HG03196 (cell line): Measurements from ENCODE around the gene PMM1.
"Not testable (repeated sequence)": the region's sequence is repeated elsewhere in the genome, so short reads cannot be mapped to it uniquely, and the experiment has no call there.

Source experiments
- ATAC-seq: cut with Tn5 transposase; IDR thresholded peaks from one replicate; pipeline ENCODE4 v1.9.1; 2021; ENCODE audit not compliant: unreplicated experiment

PMM1 gene

DNA sequence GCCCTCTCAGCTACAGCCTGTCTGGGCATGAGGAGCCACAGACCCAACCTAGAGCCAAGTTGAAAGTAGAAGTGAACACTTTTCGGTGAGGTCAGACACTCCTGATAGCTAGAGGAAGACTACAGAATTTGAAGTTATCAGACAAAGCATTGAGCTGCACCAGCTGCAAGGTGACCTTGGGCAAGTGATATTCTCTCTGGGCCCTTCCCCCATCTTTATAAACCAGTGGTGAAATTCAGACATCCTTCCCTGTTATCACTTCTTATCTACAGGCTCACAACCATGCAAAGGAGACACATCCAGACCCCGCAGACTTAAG, 8.0 kb upstream of the PMM1 start:
- ATAC-seq = no peak

DNA sequence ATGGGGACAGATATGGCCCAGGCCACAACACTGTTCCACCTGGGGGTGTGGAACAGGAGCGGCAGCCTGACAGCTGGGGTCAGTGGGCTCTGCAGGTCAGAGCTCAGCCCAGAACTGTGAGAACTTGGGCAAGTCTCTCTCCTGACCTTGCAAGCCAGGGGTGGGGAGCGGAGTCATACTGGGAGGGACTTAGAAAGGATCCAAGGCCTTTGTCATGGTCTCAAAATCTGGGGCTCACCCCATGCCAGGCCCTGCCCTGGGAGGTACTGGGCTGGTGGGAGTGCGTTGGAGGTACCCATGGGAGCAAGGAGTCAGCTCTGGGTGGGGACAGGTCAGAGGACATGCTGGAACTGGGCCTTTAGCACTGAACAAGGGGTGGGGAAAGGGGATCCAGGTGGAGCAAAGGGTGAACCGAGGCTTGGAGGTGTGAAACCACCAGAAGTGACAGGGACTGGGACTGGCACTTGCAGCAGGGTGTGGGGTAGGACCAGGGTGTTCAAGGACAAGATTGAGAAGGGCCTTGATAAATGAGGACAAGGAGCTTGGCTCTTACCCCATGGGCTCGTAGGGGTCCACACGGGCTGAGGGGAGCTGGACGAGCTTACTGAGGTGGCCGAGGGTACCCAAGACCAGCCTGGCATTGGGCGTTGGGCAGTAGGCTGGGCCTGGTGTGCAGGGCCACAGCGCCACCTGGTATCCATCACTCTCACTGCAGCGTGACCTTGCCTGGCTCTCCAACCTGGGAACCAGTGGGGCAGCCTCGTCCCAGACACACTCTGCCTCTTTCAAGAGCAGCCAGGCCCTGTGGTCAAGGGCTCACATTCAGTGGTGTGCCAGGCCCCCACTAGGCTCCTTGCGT, 7.4 kb upstream of the PMM1 start:
- ATAC-seq = no peak

DNA sequence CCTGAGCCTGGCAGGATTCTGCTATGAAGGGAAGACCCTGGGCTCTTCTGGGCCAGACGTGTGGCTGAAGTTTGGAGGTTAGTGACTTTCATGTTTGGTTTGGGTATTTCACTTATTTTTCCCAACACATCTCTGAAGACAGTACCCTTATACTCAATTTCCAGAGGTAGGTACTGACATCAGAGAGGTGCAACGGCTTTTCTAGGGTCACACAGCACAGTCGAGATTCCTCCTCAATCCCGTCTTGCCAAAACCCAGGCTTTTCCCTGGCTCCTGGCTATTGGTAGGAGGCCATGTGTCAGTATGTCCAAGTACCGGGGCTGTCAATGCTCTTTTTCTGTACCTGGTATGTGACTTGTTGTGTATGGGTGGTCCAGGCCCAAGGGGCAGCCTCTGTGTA, 6.1 kb upstream of the PMM1 start:
- ATAC-seq = no peak

DNA sequence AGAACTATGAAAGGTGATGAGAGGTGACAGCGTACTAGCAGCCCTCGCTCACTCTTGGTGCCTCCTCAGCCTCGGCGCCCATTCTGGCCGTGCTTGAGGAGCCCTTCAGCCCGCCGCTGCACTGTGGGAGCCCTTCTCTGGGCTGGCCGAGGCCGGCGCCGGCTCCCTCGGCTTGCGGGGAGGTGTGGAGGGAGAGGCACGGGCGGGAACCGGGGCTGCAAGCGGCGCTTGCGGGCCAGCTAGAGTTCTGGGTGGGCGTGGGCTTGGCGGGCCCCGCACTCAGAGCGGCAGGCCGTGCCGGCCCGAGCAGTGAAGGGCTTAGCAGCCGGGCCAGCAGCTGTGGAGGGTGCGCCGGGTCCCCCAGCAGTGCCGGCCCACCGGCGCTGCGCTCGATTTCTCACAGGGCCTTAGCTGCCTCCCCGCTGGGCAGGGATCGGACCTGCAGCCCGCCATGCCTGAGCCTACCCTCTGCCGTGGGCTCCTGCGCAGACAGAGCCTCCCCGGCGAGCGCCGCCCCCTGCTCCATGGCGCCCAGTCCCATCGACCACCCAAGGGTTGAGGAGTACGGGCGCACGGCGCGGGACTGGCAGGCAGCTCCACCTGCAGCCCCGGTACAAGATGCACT, 3.8 kb upstream of the PMM1 start:
- ATAC-seq = not testable (repeated sequence)

DNA sequence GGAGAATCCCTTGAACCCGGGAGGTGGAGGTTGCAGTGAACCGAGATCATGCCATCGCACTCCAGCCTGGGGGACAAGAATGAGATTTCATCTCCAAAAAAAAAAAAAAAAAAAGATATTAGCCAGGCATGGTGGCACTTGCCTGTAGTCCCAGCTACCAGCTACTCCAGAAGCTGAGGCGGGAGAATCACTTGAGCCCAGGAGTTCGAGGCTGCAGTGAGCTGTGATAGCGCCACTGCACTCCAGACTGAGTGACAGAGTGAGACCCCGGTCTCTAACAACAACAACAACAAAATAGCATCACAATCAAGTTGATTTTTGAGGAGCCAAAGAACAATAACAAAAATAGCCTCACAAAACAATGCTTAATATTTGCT, 2.3 kb downstream of the PMM1 start:
- ATAC-seq = no peak

DNA sequence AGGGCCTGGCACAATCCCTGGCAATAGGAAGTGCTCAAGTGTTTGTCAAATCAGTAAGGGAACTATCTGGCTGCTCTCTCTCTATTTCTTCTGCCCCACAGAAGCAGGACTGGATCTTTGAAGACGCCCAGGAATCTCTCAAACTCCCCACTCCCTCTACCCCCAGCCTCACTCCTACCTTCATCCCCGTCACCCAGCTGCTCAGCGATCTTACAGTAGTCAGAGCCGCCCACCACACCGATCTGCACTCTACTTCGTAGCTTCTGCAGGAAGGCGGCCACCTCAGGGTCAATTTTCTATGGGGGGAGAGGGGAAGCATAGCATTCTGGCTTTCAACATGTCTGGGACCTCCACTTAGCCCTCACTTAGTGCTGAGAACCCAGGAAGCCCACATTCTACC, 3.7 kb downstream of the PMM1 start:
- ATAC-seq = no peak

DNA sequence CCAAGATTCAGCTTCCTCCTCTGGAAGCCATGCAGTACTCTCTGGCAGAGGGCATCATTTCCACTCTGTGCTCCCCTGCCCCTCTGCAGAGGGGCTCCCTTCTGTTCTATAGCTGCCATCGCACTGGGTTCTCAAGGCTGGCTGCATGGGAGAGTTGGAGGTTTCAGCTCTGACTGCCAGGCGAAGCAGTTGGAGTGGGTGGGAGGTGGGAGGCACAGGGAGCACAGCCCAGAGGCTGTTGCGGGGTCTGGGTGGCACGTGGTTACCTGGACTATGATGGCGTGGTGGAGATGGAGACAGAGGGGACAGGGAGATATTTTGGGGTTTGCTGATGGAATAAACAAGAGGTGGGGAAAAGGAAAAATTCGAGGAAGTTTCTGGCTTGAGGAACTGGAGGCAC, 4.8 kb downstream of the PMM1 start:
- no peak for ATAC-seq

DNA sequence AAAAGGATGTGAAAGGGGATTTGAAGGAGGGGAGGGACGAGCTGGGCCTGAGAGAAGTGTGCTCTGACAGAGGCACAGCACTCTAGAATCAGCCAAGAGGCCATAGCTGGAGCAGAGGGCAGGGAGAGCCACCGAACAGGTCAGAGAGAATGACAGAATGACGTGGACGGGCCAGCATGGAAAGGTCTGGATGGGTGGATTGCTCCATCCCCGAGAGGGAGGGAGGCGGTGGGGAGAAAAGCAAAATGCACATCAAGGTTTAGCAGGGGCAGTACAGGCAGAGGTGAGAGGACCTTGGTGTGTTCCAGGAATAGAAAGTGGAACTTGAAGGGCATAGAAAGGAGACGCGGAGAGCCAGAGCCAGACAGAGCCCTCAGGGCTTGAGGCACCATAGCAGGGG, 6.9 kb downstream of the PMM1 start:
- no peak for ATAC-seq

DNA sequence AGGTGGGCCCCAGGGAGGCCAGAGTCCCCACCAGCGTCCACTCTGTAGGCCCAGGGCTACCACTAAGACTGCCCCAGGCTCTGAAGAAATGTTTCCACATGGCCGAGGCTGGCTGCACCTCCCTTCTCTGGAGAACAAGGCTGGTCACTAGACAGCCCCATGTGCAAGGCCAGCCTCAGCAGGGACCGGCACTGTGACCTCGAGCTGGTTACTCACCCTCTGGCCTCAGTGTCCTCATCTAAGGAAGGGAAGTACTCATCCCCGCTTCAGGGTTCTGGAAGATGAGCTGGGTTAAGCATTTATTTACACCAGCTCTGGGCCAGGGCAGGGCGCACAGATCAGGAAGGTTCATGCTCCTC, 9.7 kb downstream of the PMM1 start:
- ATAC-seq = no peak

DNA sequence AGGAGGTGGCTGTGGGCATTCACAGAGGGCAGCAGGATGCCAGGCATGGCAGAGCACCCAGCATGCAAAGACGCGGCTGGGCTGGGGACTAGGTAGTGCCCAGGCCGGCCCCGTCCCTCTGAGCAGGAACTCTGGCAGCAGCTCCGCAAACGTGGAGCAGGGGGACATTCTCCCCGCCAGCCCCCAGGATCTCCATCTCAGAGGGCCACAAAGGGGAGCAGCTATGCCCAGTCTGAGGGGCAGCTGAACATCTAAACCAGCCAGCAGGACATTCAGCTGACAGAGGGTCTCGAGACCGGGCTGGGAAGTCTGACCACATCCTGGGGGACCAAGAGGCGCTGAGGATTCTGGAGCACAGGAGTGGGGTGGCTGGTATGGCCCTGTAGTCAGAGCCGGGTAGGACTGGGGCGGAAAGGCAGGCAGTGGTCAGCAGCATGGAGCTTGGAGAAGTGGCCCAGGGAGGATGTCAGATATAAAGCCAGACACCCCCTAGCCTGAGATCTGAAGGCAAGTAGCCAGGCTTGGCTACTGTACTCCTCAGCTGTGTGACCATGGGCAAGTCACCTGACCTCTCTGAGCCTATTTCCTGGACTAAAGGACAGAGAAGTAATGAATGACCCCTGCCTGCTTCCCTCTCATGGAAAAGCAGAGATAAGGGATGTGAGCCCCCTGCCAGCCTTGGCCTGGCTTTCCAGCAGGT, 10.2 kb downstream of the PMM1 start:
- ATAC-seq = no peak

DNA sequence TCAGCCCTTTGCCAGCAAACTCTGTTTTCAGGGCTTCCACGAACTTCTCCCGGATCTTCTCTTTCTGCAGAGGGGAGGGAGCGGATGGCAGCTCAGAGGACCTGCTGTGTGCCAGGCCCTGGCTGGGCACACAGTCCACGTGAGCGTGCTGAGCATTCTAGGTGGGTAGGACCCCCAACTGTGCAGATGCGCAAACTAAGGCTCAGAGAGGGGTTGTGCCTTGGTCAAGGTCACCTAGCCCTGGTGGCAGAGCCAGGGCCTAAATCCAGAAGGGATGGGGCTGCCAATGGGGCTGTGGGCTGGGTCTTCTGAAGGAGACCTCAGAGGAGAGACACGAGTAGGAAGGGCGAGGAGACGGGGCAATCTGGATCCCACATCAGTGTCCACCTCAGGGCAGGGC, 10.8 kb downstream of the PMM1 start:
- no peak for ATAC-seq

DNA sequence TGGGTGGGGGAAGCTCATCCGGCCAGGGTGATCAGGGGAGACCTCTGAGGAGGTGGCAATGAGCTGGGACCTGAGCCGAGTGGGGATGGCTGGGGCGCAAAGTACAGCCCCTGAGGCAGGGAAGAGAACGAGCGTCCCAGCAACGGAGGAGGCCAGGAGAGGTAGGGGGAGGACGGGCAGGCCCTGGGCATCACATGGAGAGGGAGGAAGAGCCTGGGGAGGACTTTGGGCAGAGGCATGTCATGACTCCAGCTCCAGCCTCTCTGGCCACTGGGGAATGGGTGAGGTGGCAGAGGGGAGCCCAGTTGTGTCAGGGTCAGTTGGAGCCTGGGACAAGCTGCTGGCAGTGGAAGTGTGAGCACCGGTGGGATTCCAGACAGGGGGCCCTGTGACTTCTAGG, 11.5 kb downstream of the PMM1 start:
- no peak for ATAC-seq

DNA sequence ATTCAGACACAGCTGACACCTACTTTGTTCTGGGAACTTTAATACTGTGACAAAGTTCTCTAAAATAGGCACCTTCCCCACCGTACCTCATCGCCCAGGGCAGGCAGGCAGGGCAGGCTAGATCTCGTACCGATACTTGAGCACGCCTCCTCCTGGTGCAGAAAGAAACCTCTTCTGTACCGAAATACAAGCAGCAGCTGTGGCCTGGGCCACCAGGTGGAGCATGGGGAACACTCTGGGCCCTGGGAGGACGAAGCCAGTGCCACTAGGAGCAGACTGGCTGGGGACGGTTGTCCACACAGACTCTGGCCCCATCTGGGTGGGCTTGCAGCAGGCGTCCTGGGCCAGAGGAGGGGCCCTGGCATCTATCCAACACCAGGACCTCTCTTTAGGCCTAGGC, 12.8 kb downstream of the PMM1 start:
- ATAC-seq = no peak

DNA sequence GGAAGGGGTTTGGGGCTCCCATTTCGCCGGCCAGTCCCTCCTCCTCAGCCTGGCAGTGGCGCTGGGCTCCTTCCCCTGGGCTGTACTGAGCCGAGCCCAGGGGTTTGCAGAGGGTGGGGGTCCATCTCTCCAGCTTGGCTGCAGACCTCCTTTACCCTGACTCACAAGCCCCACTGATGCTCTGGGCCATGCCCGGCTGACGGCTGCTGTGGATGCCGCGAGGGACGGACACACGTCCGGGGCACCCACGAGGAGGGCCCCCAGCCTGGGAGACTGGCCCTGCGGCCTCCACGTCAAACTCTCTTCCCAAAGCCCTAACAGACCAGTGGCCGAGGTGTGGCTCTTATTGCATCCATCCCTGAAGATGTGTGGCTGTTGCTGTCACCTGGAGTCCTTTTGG, 14.1 kb downstream of the PMM1 start:
- ATAC-seq = no peak

DNA sequence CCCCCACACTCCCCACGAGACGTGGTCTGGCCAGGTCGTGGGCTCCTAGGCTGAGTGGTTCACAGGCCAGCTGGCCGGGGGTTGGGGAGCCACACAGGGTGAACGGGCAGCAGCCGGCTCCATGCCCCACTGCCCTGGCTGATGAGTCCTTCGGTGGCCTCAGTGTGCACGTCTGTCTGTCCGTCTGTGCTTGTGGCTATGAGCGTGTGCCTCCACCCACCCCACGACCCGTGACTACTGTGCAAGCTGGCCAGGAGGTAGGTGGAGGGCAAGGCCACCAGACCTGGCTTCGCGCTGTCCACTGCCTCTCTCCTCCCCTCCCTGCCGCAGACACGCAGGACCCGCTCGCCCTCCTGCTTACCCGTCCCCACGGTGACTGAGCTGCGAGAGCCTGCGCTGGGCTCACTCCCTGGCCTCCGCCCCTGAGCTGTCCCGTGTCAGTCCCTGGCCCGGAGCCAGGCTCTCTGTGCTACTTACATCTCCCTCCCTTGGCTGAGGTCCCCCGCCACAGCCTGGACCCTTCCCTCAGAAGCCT, 14.7 kb downstream of the PMM1 start:
- ATAC-seq = no peak

DNA sequence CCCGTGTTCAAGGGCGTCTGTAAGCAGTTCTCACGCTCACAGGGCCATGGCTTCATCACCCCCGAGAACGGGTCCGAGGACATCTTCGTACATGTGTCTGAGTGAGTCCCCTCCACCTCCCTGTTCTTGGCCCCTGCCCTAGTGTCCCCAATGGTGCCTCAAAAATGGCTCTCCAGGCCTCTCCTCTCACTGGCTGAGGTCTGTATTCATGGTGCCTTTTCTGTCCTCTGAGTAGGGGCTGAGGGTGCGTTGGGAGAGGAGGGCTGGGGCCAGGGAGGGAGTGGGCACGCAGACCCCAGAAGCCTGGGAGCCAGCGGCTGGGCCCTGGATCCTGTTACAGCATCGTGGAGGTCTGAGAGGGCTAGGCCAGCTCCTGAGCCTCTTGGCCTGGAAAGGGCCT, 16.0 kb downstream of the PMM1 start:
- ATAC-seq = no peak

DNA sequence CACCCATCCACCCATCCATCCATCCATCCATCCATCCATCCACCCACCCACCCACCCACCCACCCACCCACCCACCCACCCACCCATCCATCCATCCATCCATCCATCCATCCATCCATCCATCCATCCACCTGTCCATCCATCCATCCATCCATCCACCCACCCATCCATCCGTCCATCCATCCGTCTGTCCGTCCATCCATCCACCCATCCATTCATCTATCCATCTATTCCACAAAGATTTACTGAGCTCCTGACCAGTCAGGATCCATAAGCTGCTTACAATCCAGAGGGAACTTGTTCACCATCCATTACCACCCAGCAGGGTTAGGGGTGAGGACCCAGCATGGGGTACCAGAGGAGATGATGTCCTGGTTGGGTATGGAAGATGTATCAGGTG, 17.3 kb downstream of the PMM1 start:
- not testable (repeated sequence) for ATAC-seq

DNA sequence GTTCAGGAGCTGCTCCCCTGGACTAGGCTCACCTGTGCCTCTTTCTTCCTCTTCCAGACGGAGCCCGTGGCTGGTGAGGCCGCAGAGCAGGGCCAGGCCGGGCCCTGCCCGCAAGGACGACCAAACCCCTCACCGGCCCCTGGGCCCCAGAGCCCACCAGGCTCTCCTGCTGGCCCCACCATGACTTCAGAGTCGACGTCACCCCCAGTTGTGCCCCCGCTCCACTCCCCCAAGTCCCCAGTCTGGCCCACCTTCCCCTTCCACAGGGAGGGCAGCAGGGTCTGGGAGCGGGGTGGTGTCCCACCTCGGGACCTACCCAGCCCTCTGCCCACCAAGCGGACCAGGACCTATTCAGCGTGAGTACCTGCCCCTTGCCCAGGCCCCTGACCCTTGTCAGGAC, 17.9 kb downstream of the PMM1 start:
- ATAC-seq = no peak

DNA sequence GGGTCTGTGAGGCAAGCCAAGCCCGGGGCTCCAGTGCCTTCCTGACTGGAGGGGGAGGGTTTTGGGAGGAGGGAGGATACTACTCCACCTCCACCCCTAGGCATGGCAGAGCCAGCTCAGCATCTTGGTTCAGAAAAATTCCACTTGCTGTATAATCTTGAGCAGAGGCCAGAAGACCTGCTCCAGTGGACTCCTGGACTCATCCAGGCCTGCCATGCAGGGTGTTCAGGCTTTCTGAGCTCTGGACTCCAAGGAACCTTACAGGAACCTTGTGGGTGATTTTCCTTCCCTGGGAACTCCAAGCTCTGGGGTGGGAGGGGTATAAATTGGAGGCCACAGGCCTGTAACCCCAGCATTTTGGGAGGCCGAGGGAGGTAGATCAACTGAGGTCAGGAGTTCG, 19.4 kb downstream of the PMM1 start:
- ATAC-seq = no peak

DNA sequence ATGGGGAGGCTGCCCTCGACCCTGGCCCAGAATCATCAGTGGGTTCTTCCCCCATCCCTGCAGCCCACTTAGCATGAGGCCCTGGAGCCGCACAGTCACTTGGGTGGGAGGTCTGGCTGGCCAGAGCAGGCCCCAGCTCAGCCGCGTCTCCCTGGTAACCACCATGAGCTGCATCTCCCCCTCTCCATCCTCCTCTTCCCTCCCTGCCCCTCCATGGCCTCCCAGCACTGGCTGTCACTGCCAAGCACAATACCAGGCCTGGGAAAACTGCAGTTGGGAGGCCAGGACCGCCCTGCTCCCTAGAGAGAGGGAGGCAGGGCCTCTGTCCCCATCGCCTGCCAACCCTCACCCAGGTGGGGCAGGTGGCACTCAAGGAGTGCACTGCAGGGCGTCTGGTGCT, 20.8 kb downstream of the PMM1 start:
- no peak for ATAC-seq

DNA sequence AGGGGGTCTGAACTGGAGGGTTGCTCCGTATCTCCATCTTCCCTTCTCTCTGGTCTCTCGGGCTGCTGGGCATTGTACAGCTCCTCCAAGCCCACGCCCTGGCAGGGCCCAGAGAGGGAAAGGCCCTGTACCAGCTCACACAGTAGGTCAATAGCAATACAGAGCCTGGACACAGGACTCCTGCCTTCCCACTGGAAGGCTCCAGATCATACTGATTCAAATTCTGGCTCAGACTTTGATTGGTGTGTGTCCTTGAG, 22.2 kb downstream of the PMM1 start:
- no peak for ATAC-seq

DNA sequence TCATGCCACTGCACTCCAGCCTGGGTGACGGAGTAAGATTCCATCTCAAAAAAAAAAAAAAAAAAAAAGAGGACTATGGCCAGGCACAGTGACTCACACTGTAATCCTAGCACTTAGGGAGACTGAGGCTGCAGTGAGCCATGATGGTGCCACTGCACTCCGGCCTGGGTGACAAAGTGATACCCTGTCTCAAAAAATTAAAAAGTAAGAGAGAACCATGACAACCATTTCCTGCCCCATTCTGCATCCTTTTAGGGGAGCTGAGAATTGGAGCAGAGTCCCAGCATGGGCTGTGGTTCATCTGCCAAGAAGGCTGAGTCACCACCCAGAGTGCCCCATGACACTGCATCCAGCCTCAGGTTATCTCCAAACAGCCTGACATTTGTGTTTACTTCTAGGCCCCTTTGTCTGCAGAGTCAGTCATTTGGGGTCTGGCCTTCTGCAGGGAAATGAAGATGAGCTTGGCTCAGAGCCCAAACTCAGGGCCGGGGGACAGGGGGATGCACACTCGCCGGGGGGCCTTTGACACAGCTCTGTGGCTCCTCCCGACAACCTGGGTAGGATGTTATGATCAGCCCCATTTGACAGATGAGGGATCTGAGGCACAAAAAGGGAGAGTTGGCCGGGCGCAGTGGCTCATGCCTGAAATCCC, 24.1 kb downstream of the PMM1 start:
- ATAC-seq = no peak
